CD8-positive, alpha-beta memory T cell (primary cell): ENCODE data around the gene BST2. TPM values are rescaled to one million over a fixed set of nuclear protein-coding genes. Genes with fewer than 3 reads are reported as not detected.

Experiments
- CTCF ChIA-PET: fragments of 350-600 bp; sonication (Branson Sonifier 250); formaldehyde crosslinking; loops from one replicate; lab custom pipeline; 2021; ENCODE audit warnings: antibody characterized with exemption; lab: Charles Lee
- POLR2A ChIA-PET: fragments of 350-600 bp; sonication (Branson Sonifier 250); formaldehyde crosslinking; loops from one replicate; lab custom pipeline; 2021; ENCODE audit warnings: antibody characterized with exemption; lab: Charles Lee
- DNase-seq, 5 donors: peaks; one replicate each; pipeline versions ENCODE4 v3.0.0 to v3.0.0-alpha.2; 2020 to 2022; ENCODE audit warnings: mixed read lengths in 1 of 5
- H3K27ac ChIP-seq: one replicate; pipeline ENCODE4 v1.7.0; 2013; ENCODE audit warnings: low read depth, mild to moderate bottlenecking, low read length, moderate library complexity
- H3K27me3 ChIP-seq: 2 replicates; pipeline ENCODE4 v1.7.0; 2013; ENCODE audit warnings: low read length, mild to moderate bottlenecking; ENCODE audit not compliant: insufficient read depth, poor library complexity, severe bottlenecking
- H3K36me3 ChIP-seq: 2 replicates; pipeline ENCODE4 v1.7.0; 2013; ENCODE audit warnings: mild to moderate bottlenecking, low read length, moderate library complexity; ENCODE audit not compliant: insufficient read depth
- H3K4me1 ChIP-seq: 2 replicates; pipeline ENCODE4 v1.7.0; 2013; ENCODE audit warnings: mild to moderate bottlenecking, low read length, moderate library complexity; ENCODE audit not compliant: insufficient read depth
- H3K4me3 ChIP-seq: 2 replicates; pipeline ENCODE4 v1.7.0; 2013; ENCODE audit warnings: mild to moderate bottlenecking, low read length
- H3K9me3 ChIP-seq: 2 replicates; pipeline ENCODE4 v1.7.0; 2013; ENCODE audit warnings: mild to moderate bottlenecking, low read length
- H3K27ac Mint-ChIP-seq, 8 donors: one replicate each; pipeline ENCODE4 v1.8.0; 2020 to 2021; ENCODE audit warnings: mixed read lengths in 8 of 8, mild to moderate bottlenecking in 6 of 8, inconsistent platforms in 3 of 8, moderate library complexity in 3 of 8
- H3K27me3 Mint-ChIP-seq, 2 donors: one replicate each; pipeline ENCODE4 v1.8.0; 2020 to 2021; ENCODE audit warnings: mixed read lengths in 2 of 2, mild to moderate bottlenecking in 1 of 2, moderate library complexity in 1 of 2
- H3K36me3 Mint-ChIP-seq, 3 donors: one replicate each; pipeline ENCODE4 v1.8.0; 2020 to 2021; ENCODE audit warnings: mixed read lengths in 3 of 3, inconsistent platforms in 1 of 3, mild to moderate bottlenecking in 1 of 3
- H3K4me1 Mint-ChIP-seq, 3 donors: one replicate each; pipeline ENCODE4 v1.8.0; 2020 to 2021; ENCODE audit warnings: mixed read lengths in 3 of 3, inconsistent platforms in 1 of 3, mild to moderate bottlenecking in 1 of 3
- H3K4me3 Mint-ChIP-seq, 7 donors: one replicate each; pipeline ENCODE4 v1.8.0; 2020 to 2021; ENCODE audit warnings: mixed read lengths in 7 of 7, mild to moderate bottlenecking in 6 of 7, moderate library complexity in 4 of 7, inconsistent platforms in 2 of 7
- H3K9me3 Mint-ChIP-seq, 5 donors: one replicate each; pipeline ENCODE4 v1.8.0; 2020 to 2022; ENCODE audit warnings: mixed read lengths in 5 of 5, mild to moderate bottlenecking in 3 of 5, moderate library complexity in 2 of 5, inconsistent platforms in 1 of 5
- polyA plus RNA-seq: library from polyadenylated mRNA; unstranded; fragments of 300-500 nt; fragmentation: Illumina TruSeq; gene quantifications from one replicate; pipeline ENCODE4 v1.2.3, GENCODE V29; 2021
- total RNA-seq, 2 experiments: library from RNA; stranded (reverse); gene quantifications; one replicate each; pipeline ENCODE4 v1.2.3, GENCODE V29; 2021

The BST2 gene, protein sequence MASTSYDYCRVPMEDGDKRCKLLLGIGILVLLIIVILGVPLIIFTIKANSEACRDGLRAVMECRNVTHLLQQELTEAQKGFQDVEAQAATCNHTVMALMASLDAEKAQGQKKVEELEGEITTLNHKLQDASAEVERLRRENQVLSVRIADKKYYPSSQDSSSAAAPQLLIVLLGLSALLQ
- total RNA-seq (100 to 1,000 TPM; 116 to 124 TPM), polyA plus RNA-seq (192 TPM)

- H3K9me3 Mint-ChIP-seq, result no peaks in the 10 kb centered on the region
- POLR2A ChIA-PET, result interaction anchor here (1.0 to 2.9 kb wide), 2 partner anchors 14 to 96 kb away, joined by 3 to 25 read pairs; partner anchors contain the start of gene MVB12A
- no peaks in the 10 kb centered on the region for H3K9me3 ChIP-seq
- H3K36me3 ChIP-seq, result no peaks in the 10 kb centered on the region
- H3K4me3 ChIP-seq, result peak within 1 kb of the TSS; percentile 76
- H3K27me3 ChIP-seq, result no peaks in the 10 kb centered on the region
- H3K4me1 Mint-ChIP-seq, result peaks cover 35 to 49% (median 36%) of the 10 kb centered on the region in 3 donors
- no peaks in the 10 kb centered on the region for H3K27me3 Mint-ChIP-seq
- H3K4me3 Mint-ChIP-seq, result peak within 1 kb of the TSS; percentile 90 to 98 (median 95)
- peak; percentile 42 to 74 (median 67) for DNase-seq
- CTCF ChIA-PET, result interaction anchor here (1.0 to 3.3 kb wide), 6 partner anchors 14 to 92 kb away, joined by 3 to 21 read pairs (median 7); partner anchors contain the start of gene MVB12A
- H3K27ac Mint-ChIP-seq, result peak within 1 kb of the TSS; percentile 87 to 99 (median 92)
- H3K27ac ChIP-seq, result peak within 1 kb of the TSS; percentile 86
- peaks cover 0 to 28% (median 3%) of the 10 kb centered on the region in 3 donors for H3K36me3 Mint-ChIP-seq
- peaks cover 17% of the 10 kb centered on the region for H3K4me1 ChIP-seq
Observed at GRCh38 chr19:17405250-17406045, at the start of gene BST2. Gene BST2 (minus strand): TSS chr19:17405630. CDS start chr19:17405575, 55 bp downstream.

DNA sequence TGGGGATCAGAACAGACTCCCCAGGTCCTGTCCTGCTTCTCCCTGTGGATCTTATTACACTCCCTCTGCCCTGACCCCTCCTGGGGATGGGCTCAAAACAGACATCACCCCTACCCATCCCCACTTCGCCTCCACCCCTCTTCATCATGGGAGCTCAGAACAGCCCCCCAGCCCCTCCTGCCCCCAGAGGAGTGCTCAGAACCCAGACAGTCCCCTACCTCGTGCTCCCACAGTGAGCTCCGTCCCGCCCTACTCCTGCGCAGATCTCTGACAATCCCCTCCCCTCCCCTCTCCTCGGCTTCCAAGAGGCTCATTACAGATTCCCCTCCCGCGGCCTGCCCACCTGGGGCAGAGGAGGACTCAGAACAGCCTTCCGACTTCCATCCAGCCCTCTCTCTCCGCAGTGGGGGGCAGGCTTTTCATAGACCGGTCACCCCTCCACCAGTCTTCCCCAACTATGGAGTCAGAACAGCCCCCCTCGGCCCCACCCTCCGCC, 49.2 kb upstream of the BST2 start:
- H3K27me3 Mint-ChIP-seq, result peaks cover 48 to 61% of the 10 kb centered on the region in 2 donors
- H3K27ac Mint-ChIP-seq, result no peak overlapping the region
- Histone ChIP-seq H3K4me1 (peaks cover 5% of the 10 kb centered on the region), H3K27ac (no peak overlapping the region), H3K4me3 (no peak overlapping the region), H3K27me3 (peaks cover 17% of the 10 kb centered on the region), H3K36me3 (no peaks in the 10 kb centered on the region), H3K9me3 (no peaks in the 10 kb centered on the region)
- H3K4me1 Mint-ChIP-seq, result peaks cover 7 to 15% (median 8%) of the 10 kb centered on the region in 3 donors
- ChIA-PET POLR2A (interaction anchor here (0.5 kb wide), 1 partner anchor 63 kb away, joined by 3 read pairs; no protein-coding TSS in a partner anchor), CTCF (interaction anchor here (0.9 to 1.3 kb wide), 2 partner anchors 11 to 42 kb away, joined by 3 to 4 read pairs; no protein-coding TSS in a partner anchor)
- no peak for DNase-seq
- no peak overlapping the region for H3K4me3 Mint-ChIP-seq
- H3K9me3 Mint-ChIP-seq, result no peaks in the 10 kb centered on the region
- H3K36me3 Mint-ChIP-seq, result no peaks in the 10 kb centered on the region

GRCh38 chr19:17451820-17452219, 46.4 kb upstream of the BST2 start:
- DNase-seq, result no peak
- POLR2A ChIA-PET, result no interaction called here
- H3K27ac Mint-ChIP-seq, result no peak overlapping the region
- peaks cover 11 to 15% (median 14%) of the 10 kb centered on the region in 3 donors for H3K4me1 Mint-ChIP-seq
- H3K4me3 Mint-ChIP-seq, result no peak overlapping the region
- H3K27ac ChIP-seq, result no peak overlapping the region
- peaks cover 5% of the 10 kb centered on the region for H3K4me1 ChIP-seq
- H3K9me3 Mint-ChIP-seq, result no peaks in the 10 kb centered on the region
- no peaks in the 10 kb centered on the region for H3K9me3 ChIP-seq
- no peak overlapping the region for H3K4me3 ChIP-seq
- no peaks in the 10 kb centered on the region for H3K36me3 ChIP-seq
- H3K27me3 ChIP-seq, result peaks cover 15% of the 10 kb centered on the region
- CTCF ChIA-PET, result no interaction called here
- H3K27me3 Mint-ChIP-seq, result peaks cover 42 to 50% of the 10 kb centered on the region in 2 donors
- no peaks in the 10 kb centered on the region for H3K36me3 Mint-ChIP-seq

DNA sequence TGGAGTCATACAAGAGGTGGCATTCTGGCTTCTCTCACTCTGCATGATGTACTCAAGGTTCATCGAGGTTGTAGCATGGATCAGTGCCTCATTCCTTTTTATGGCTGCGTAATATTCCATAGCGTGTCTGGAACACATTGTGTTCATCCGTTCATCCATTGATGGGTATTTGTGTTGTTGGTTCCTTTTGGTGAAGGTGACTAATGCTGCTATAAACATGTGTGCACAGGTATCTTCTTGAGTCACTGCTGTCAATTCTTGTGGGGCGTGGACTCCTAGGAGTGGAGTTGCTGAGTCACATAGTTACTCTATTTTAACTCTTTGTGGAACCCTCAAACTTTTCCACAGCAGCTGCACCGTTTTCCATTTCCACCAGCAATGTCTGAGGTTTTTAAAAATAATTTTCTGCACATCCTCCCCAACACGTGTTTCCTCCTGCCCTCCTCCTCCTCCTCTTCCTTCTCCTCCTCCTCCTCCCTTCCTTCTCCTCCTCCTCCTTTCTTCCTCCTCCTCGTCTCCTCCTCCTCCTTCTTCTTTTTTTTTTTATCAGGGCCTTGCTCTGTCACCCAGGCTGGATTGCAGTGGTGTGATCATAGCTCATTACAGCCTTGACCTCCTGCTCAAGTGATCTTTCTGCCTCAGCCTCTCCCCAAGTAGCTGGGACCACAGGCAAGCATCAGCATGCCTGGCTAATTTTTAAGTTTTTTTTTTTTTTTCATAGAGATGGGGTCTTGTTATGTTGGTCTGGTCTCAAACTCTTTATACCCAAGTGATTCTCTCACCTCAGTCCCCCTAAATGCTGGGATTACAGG, 45.0 kb upstream of the BST2 start:
- Histone ChIP-seq H3K4me1 (peaks cover 5% of the 10 kb centered on the region), H3K27me3 (peaks cover 9% of the 10 kb centered on the region), H3K36me3 (no peaks in the 10 kb centered on the region), H3K27ac (no peak overlapping the region), H3K4me3 (no peak overlapping the region), H3K9me3 (no peaks in the 10 kb centered on the region)
- no peak for DNase-seq
- Mint-ChIP-seq H3K4me1 (peaks cover 11 to 15% (median 14%) of the 10 kb centered on the region in 3 donors), H3K27me3 (peaks cover 34 to 41% of the 10 kb centered on the region in 2 donors), H3K27ac (peak overlapping the region in 1 of 8 donors; percentile 47), H3K4me3 (peak overlapping the region in 2 of 7 donors; percentile 1 to 41), H3K9me3 (no peaks in the 10 kb centered on the region), H3K36me3 (no peaks in the 10 kb centered on the region)
- ChIA-PET CTCF (interaction anchor here (0.8 kb wide), 1 partner anchor 12 kb away, joined by 4 read pairs; no protein-coding TSS in a partner anchor), POLR2A (no interaction called here)

DNA sequence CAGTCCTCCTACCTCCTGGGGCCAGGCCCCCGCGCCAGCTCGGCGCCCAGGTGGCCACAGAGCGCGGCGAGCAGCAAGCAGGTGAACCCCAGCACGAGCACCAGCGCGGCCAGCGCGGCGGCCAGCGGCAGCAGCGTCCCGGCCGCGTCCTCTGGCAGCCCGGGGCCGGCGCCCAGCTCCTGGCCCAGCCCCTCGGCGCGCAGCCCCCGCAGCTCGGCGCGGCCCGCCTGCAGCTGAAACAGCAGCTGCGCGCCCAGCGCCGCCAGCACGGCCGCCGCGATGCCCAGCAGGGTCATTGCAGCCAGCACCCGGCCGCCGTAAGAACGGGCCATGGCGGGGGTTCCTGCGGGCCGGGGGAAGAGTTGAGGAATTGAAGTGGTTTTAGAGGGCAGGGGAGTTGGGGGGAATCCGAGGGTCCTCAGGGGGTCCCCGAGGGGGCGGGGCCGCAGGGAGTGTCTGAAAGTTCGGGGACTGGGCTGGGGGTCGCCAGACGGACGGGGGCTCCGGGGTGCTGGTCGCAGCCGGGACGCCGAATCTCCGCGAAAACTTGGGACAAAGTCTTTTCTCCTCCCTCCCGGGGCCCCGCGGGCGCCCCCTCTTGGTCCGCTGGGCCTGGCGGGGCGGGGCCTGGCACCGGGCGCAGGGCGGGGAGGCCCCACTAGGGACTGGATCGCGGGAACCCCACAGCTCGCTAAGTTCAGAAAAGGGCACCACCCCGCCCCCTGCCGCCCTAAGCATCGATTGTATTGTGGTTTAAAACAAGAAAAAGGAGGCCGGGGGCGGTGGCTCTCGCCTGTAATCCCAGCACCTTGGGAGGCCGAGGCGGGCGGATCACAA, 42.9 kb upstream of the BST2 start, which contains the start of gene TMEM221:
Gene TMEM221, minus strand, starts transcription at position 538 of the 837 bp plus-strand sequence. Its CDS starts 206 bp downstream, at position 332.
- POLR2A ChIA-PET, result no interaction called here
- Mint-ChIP-seq H3K9me3 (no peaks in the 10 kb centered on the region), H3K27ac (no peak within 1 kb of the TSS), H3K27me3 (peaks cover 22 to 30% of the 10 kb centered on the region in 2 donors), H3K4me3 (peak within 1 kb of the TSS in 6 of 7 donors; percentile 26 to 80 (median 44)), H3K4me1 (peaks cover 7 to 11% (median 8%) of the 10 kb centered on the region in 3 donors), H3K36me3 (no peaks in the 10 kb centered on the region)
- no peaks in the 10 kb centered on the region for H3K9me3 ChIP-seq
- H3K27ac ChIP-seq, result no peak within 1 kb of the TSS
- H3K4me3 ChIP-seq, result no peak within 1 kb of the TSS
- CTCF ChIA-PET, result interaction anchor here (1.0 to 1.6 kb wide), 3 partner anchors 10 to 103 kb away, joined by 3 to 5 read pairs (median 3); no protein-coding TSS in a partner anchor
- no peaks in the 10 kb centered on the region for H3K36me3 ChIP-seq
- peaks cover 9% of the 10 kb centered on the region for H3K27me3 ChIP-seq
- peaks cover 5% of the 10 kb centered on the region for H3K4me1 ChIP-seq
- DNase-seq, result peak; percentile 28 to 67 (median 41)

- peaks cover 6 to 10% (median 7%) of the 10 kb centered on the region in 3 donors for H3K4me1 Mint-ChIP-seq
Observed at GRCh38 chr19:17447704-17448130, 42.3 kb upstream of the BST2 start.

More at GRCh38 chr19:17447704-17448130, 42.3 kb upstream of the BST2 start:
- no peak overlapping the region for H3K4me3 ChIP-seq
- CTCF ChIA-PET, result interaction anchor here (1.5 kb wide), 1 partner anchor 10 kb away, joined by 5 read pairs; no protein-coding TSS in a partner anchor
- no peak for DNase-seq
- Mint-ChIP-seq H3K9me3 (no peaks in the 10 kb centered on the region), H3K27ac (no peak overlapping the region), H3K36me3 (no peaks in the 10 kb centered on the region), H3K27me3 (peaks cover 19 to 26% of the 10 kb centered on the region in 2 donors), H3K4me3 (peak overlapping the region in 6 of 7 donors; percentile 26 to 77 (median 44))
- no peaks in the 10 kb centered on the region for H3K36me3 ChIP-seq
- no peak overlapping the region for H3K27ac ChIP-seq
- POLR2A ChIA-PET, result no interaction called here
- H3K4me1 ChIP-seq, result peaks cover 5% of the 10 kb centered on the region
- H3K27me3 ChIP-seq, result peaks cover 6% of the 10 kb centered on the region
- H3K9me3 ChIP-seq, result no peaks in the 10 kb centered on the region
